Endothelial cell of hepatic sinusoid (primary cell): ENCODE data around the gene SLC6A11.

ENCODE experiments used
- in situ Hi-C: cut with HindIII; loops from 2 replicates; pipeline ENCODE4 v1.10.0; 2017; ENCODE audit warnings: low sequenced_read_pairs

SLC6A11 gene

DNA sequence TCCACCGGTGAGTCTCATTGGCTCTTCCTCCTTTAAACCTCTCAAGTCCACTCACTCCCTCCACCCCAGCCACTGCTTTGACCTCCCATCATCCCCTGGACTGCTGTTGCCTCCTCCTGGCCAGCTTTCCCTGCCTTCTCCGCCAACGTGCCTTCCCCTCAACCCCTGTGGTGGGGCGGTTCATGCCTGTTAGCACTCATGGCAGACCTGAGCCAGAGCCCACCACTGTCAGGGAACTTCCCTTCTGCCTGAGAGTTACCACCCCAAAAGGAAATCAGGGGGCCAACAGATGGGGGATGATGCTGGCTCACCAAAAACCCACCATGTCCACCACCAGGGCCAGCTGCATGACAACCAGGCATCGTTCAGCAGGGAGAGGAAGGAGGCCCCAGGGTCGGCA is 132.3 kb downstream of the SLC6A11 start:
- in situ Hi-C loops = no loop called here

DNA sequence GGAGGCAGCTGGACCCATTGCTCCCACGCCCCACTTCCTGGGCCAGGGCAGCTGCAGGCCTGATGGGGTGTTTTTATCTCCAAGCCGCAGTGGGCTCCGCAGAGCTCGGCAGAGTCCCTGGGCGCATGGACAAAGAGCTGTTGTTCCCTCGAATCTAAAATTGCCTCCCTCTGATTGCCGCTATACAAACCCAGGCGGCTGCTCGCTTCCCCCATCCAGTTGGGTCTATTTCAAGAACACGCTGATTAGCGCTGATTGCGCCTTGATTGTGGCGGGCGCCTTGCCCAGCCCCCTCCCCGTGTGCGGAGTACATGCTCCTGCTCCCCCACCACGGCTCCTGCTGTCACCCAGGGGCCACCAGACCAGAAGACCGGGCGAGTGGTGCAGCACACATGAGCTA is 133.2 kb downstream of the SLC6A11 start:
- in situ Hi-C loops = no loop called here

GRCh38 chr3:10950476-10951294 is 134.7 kb downstream of the SLC6A11 start:
- in situ Hi-C loops = loop anchor here (5.0 kb wide), 1 partner anchor 47 kb away; no protein-coding TSS in a partner anchor

DNA sequence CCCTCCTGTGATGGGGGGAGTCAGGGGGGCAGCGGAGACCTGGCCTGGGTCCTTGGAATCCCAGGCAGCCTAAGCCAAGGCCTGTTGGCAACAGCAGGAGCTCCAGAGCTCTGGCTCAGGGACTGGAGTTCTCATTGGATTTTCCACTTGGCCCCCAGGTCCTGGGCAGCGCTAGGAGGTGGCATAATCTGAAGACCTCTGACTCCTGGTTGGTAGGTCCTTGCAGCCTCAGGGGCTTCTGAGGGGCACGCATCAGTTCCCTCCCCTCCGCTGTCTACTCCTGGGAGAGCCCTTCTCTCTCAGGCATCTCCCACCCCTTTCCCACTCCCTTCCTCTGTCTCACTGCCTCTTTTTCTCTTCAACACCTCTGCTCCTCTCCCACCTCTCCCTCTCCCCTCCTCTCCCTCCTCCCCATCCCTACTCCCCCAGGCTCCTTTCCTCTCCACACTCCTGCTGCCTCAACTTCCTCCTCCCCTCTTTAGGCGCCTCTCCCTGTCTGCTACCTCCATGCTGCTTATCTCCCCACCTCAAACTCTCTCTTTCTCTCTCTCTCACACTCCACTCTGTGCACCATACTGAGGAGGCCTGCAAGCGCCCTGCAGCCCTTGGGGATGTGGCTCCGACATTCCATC is 135.4 kb downstream of the SLC6A11 start:
- in situ Hi-C loops = loop anchor here (5.0 kb wide), 1 partner anchor 46 kb away; no protein-coding TSS in a partner anchor

DNA sequence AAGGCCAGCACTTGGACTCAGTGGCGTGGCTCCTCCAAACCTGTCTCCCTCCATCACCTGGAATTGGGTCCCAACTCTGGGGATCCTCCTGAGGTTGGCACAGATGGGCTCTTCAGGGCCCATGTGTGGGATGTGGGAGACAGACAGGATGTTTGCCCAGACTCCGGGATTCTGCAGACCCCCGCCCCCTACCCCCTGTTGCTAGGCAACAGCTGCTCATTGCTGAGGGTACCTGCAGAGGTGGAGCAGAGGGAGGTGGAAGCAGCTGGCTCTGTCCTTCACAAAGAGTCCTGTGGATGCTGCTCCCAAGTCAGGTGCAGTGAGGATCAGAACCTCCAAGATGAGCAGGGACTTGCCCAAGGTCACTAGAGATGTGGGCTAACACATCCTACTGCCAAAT is 136.5 kb downstream of the SLC6A11 start:
- in situ Hi-C loops = loop anchor here (5.0 kb wide), 1 partner anchor 45 kb away; no protein-coding TSS in a partner anchor

DNA sequence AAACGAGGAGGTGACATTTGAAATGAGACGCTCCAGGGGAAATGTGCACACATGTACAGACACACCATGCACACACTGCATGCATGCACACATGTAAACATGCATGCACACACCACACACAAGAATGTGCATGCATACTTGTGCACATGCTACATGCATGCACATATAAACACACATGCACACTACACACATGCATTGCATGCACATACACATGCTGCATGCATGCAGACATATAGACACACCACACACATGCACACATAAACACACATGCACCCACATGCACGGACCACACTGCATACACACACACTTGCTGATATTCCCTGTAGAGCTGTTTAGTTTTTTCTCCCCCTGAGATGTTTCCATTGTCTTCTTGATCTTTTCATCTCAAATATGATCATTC is 138.7 kb downstream of the SLC6A11 start:
- in situ Hi-C loops = loop anchor here (5.0 kb wide), 2 partner anchors 43 to 52 kb away; no protein-coding TSS in a partner anchor

- in situ Hi-C loops = loop anchor here (5.0 kb wide), 1 partner anchor 54 kb away; no protein-coding TSS in a partner anchor
Measured at GRCh38 chr3:10955711-10956453, 139.9 kb downstream of the SLC6A11 start.

- in situ Hi-C loops = loop anchor here (5.0 kb wide), 1 partner anchor 54 kb away; no protein-coding TSS in a partner anchor
Measured at GRCh38 chr3:10956531-10956930, 140.5 kb downstream of the SLC6A11 start.

GRCh38 chr3:10956986-10957385 is 141.0 kb downstream of the SLC6A11 start:
- in situ Hi-C loops = loop anchor here (5.0 kb wide), 1 partner anchor 55 kb away; no protein-coding TSS in a partner anchor

- in situ Hi-C loops = loop anchor here (5.0 kb wide), 1 partner anchor 56 kb away; no protein-coding TSS in a partner anchor
Measured at GRCh38 chr3:10957976-10958749, 142.1 kb downstream of the SLC6A11 start.

DNA sequence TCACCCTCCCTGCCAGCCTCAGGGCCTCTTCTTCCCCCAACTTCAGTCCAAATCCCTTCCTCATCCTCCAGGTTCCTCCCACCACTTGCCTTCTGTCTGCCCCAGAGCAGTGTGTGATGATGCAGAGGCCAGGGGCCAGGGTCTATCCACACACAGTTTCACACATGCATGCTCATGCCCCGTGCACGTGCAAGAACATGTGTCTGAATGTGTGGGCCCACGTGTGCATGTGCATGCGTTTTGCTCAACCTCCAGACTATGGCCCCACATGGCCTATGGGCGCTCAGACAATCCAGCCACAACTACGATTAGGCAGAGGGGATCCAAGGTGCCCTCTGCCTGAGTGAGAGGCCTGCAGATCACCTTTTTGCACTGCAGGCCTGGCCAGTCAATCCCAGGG is 144.2 kb downstream of the SLC6A11 start:
- in situ Hi-C loops = no loop called here

- in situ Hi-C loops = no loop called here
Measured at GRCh38 chr3:10961921-10962320, 145.9 kb downstream of the SLC6A11 start.

- in situ Hi-C loops = no loop called here
Measured at GRCh38 chr3:10962481-10963036, 146.5 kb downstream of the SLC6A11 start.

GRCh38 chr3:10964537-10965167 is 148.6 kb downstream of the SLC6A11 start:
- in situ Hi-C loops = loop anchor here (5.0 kb wide), 1 partner anchor 68 kb away; no protein-coding TSS in a partner anchor

DNA sequence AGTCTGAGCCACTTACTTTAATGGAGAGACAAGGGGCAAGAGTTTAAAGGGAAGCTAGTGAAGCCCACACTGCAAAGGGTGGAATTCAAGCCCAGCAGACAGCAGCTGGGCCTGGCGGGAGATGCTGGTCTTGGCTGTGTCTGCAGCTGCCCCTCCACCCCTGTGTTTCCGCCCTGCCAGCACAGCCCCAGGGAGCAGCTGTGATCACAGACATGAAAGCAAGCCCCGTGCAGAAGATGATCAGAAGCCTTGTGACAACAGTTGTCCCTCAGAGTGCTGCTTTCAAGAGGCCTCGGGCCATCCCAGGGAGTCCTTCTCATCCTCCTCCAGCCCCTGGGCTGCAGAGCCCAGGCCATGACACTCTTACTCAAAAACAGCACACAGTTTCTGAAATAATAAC is 152.4 kb downstream of the SLC6A11 start:
- in situ Hi-C loops = loop anchor here (5.0 kb wide), 1 partner anchor 64 kb away; no protein-coding TSS in a partner anchor

DNA sequence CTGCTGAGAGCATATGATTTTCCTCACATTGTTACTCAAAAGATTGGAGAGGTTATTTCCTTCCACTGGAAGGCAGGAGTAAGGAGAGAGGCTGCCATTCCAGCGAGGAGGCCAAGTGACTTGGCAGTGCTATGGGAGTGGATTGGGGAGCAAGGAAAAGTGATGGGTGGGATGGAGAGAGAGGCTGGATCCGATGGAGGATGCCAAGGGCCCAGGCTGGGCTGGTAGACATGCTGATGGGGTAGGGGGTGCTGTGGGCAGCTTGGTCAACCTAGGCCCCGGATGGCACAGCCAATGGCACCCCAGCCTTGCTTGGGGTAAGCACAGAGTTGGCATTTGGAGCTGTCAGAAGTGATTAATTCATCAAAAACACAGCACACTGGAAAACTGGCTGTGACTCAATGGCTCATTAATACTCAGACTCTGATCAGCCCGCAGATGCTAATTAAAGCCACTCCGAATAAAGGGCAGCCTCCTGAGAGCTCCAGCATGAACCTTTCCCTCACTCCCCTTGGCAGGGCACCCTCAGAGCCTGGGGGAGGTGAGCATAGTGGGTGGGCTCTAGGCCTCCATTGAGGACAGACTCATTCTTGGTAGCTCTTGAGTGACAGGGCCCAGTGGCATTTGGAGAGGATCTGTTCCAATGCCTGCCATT is 154.4 kb downstream of the SLC6A11 start:
- in situ Hi-C loops = no loop called here

DNA sequence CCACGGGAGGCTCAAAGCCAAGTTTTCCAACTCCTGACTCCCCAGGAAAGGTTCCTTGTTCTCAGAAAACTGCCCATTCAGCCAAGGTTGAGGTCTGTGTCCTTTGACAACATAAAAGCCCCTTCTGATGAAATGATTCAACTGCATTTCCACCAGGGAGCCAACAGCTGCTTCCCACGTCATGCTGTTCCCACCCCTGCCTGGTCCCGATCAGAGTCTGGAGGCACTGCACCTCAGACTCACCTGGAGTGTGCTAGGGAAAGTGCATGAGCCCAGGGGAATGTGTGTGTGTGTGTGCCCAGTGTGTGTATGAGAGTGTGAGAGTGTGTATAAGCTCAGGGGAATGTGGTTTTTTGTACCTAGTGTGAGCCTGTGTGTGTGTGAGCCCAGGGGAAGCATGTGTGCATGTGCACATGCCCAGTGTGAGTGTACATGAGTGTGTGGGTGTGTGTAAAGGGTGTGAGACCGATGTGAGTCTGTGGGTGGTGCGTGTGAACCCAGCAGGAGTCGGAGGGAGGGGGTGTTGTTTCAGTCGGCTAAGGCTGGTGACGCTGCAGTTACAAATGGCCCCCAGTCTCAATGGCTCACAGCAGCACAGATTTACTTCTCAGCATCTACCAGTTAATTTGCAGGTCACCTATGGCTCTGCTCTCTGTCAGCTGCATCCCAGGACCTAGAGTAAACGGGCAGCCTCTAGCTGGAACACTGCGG is 156.2 kb downstream of the SLC6A11 start:
- in situ Hi-C loops = no loop called here

GRCh38 chr3:10973046-10973595 is 157.1 kb downstream of the SLC6A11 start:
- in situ Hi-C loops = no loop called here
